ENCODE data around the gene CCDC170. TPM values are rescaled to one million over a fixed set of nuclear protein-coding genes. Genes with fewer than 3 reads are reported as not detected.

The CCDC170 gene
- total RNA-seq, 1 experiment from 2014 or later = not detected

- intact Hi-C loops (cut with micrococcal nuclease) = no loop called here
- BruUV-seq (replicated peaks) = no TSS peak
- H3K4me3 Mint-ChIP-seq (ENCODE audit: unreplicated experiment) = no peak overlapping the region
- peaks cover 47% of the 10 kb centered on the region for H3K9me3 Mint-ChIP-seq (ENCODE audit: unreplicated experiment)
- H3K27ac Mint-ChIP-seq (ENCODE audit: low read depth, unreplicated experiment) = no peak overlapping the region
- POLR2A ChIA-PET = no interaction called here
- H3K36me3 Mint-ChIP-seq (ENCODE audit: insufficient read depth, unreplicated experiment) = no peaks in the 10 kb centered on the region
- CTCF ChIA-PET = no interaction called here
- H3K4me1 Mint-ChIP-seq (ENCODE audit: insufficient read depth, unreplicated experiment) = no peaks in the 10 kb centered on the region
- no peak for TF ChIP-seq CTCF (IDR thresholded peaks at IDR 0.05; ENCODE audit: unreplicated experiment)
- H3K27me3 Mint-ChIP-seq (ENCODE audit: insufficient read depth, unreplicated experiment) = no peaks in the 10 kb centered on the region
- no peak for DNase-seq (ENCODE audit: unreplicated experiment)
Observed at GRCh38 chr6:151523034-151523433, 29.2 kb downstream of the CCDC170 start.

DNA sequence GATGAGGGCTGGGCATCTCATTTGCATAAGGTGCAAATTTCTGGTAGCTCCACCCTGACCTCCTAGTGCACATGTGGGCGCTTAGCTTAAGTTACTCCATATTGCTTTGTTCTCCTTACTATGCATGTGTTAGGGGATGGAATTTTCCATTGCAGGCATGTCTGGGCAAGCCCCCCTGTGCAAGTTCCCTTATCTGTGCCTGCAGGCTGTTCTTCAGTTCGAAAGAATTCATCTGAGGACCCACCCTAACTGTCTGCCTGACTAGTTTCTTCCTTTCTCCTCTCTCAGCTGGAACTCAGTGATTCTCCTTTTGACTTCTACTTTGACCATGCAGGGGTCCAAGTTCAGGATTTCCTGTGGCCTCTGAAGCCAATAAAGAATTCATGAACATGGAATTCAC is 30.2 kb downstream of the CCDC170 start:
- POLR2A ChIA-PET = no interaction called here
- no peak overlapping the region for H3K4me3 Mint-ChIP-seq (ENCODE audit: unreplicated experiment)
- H3K27me3 Mint-ChIP-seq (ENCODE audit: insufficient read depth, unreplicated experiment) = no peaks in the 10 kb centered on the region
- H3K36me3 Mint-ChIP-seq (ENCODE audit: insufficient read depth, unreplicated experiment) = no peaks in the 10 kb centered on the region
- CTCF ChIA-PET = no interaction called here
- intact Hi-C loops (cut with micrococcal nuclease) = no loop called here
- no peak overlapping the region for H3K27ac Mint-ChIP-seq (ENCODE audit: low read depth, unreplicated experiment)
- no peaks in the 10 kb centered on the region for H3K4me1 Mint-ChIP-seq (ENCODE audit: insufficient read depth, unreplicated experiment)
- BruUV-seq (replicated peaks) = no TSS peak
- no peak for TF ChIP-seq CTCF (IDR thresholded peaks at IDR 0.05; ENCODE audit: unreplicated experiment)
- H3K9me3 Mint-ChIP-seq (ENCODE audit: unreplicated experiment) = peaks cover 39% of the 10 kb centered on the region
- DNase-seq (ENCODE audit: unreplicated experiment) = no peak

- CTCF ChIA-PET = interaction anchor here (0.6 to 0.9 kb wide), 3 partner anchors 156 to 1167 kb away, joined by 3 to 4 read pairs (median 3); no protein-coding TSS in a partner anchor
- Mint-ChIP-seq H3K27ac (ENCODE audit: low read depth, unreplicated experiment) (no peak overlapping the region), H3K4me1 (ENCODE audit: insufficient read depth, unreplicated experiment) (no peaks in the 10 kb centered on the region), H3K27me3 (ENCODE audit: insufficient read depth, unreplicated experiment) (no peaks in the 10 kb centered on the region), H3K36me3 (ENCODE audit: insufficient read depth, unreplicated experiment) (no peaks in the 10 kb centered on the region), H3K9me3 (ENCODE audit: unreplicated experiment) (peaks cover 6% of the 10 kb centered on the region), H3K4me3 (ENCODE audit: unreplicated experiment) (no peak overlapping the region)
- BruUV-seq (replicated peaks) = no TSS peak
- no peak for TF ChIP-seq CTCF (IDR thresholded peaks at IDR 0.05; ENCODE audit: unreplicated experiment)
- POLR2A ChIA-PET = no interaction called here
- intact Hi-C loops (cut with micrococcal nuclease) = no loop called here
- DNase-seq (ENCODE audit: unreplicated experiment) = no peak
Observed at GRCh38 chr6:151534576-151534975, 40.8 kb downstream of the CCDC170 start.

GRCh38 chr6:151535476-151536187 is 41.8 kb downstream of the CCDC170 start:
- no peaks in the 10 kb centered on the region for H3K27me3 Mint-ChIP-seq (ENCODE audit: insufficient read depth, unreplicated experiment)
- intact Hi-C loops (cut with micrococcal nuclease) = no loop called here
- no peak for DNase-seq (ENCODE audit: unreplicated experiment)
- POLR2A ChIA-PET = interaction anchor here (0.7 kb wide), 1 partner anchor 128 kb away, joined by 3 read pairs; no protein-coding TSS in a partner anchor
- H3K9me3 Mint-ChIP-seq (ENCODE audit: unreplicated experiment) = peaks cover 12% of the 10 kb centered on the region
- no peak overlapping the region for H3K27ac Mint-ChIP-seq (ENCODE audit: low read depth, unreplicated experiment)
- CTCF ChIA-PET = interaction anchor here (0.7 to 0.9 kb wide), 2 partner anchors 24 to 155 kb away, joined by 3 to 4 read pairs; no protein-coding TSS in a partner anchor
- no peak overlapping the region for H3K4me3 Mint-ChIP-seq (ENCODE audit: unreplicated experiment)
- H3K4me1 Mint-ChIP-seq (ENCODE audit: insufficient read depth, unreplicated experiment) = no peaks in the 10 kb centered on the region
- no TSS peak for BruUV-seq (replicated peaks)
- no peaks in the 10 kb centered on the region for H3K36me3 Mint-ChIP-seq (ENCODE audit: insufficient read depth, unreplicated experiment)
- no peak for TF ChIP-seq CTCF (IDR thresholded peaks at IDR 0.05; ENCODE audit: unreplicated experiment)

All from MCF 10A (cell line).